H1 (cell line): ENCODE results near the gene FAT1. TPM values are rescaled to one million over a fixed set of nuclear protein-coding genes. Genes with fewer than 3 reads are reported as not detected.

Experiments
- CTCF ChIA-PET: fragments of 300-600 bp; sonication (Branson Sonifier 250); formaldehyde crosslinking; loops from one replicate; lab custom pipeline; 2021; ENCODE audit not compliant: partially characterized antibody; lab: Charles Lee
- POLR2A ChIA-PET: fragments of 300-600 bp; sonication (Branson Sonifier 250); formaldehyde crosslinking; loops from one replicate; lab custom pipeline; 2021; ENCODE audit warnings: inconsistent platforms; ENCODE audit not compliant: partially characterized antibody; lab: Charles Lee
- DNase-seq, 2 experiments: peaks; one replicate each; pipeline versions ENCODE4 v3.0.0 to v3.0.0-alpha.2; 2010 to 2022; ENCODE audit warnings: low spot score in 2 of 2, low read depth in 1 of 2, mixed read lengths in 1 of 2
- FAIRE-seq: peaks from 2 replicates; lab custom pipeline; 2011; peaks lifted over from hg19 to GRCh38; lab: Jason Lieb, UNC
- H2AFZ ChIP-seq: 2 replicates; pipeline ENCODE4 v1.8.1; 2012; ENCODE audit warnings: low read length, inconsistent platforms
- H2AK5ac ChIP-seq: 2 replicates; pipeline ENCODE4 v1.6.1; 2013; ENCODE audit warnings: low read depth, low read length
- H2BK120ac ChIP-seq: replicated peaks from 2 replicates; pipeline ENCODE3; 2013; ENCODE audit warnings: low read depth, low read length, inconsistent platforms
- H2BK12ac ChIP-seq: 2 replicates; pipeline ENCODE4 v1.6.1; 2013; ENCODE audit warnings: low read depth, low read length
- H2BK15ac ChIP-seq: 2 replicates; pipeline ENCODE4 v1.6.1; 2013; ENCODE audit warnings: low read length
- H2BK20ac ChIP-seq: 2 replicates; pipeline ENCODE4 v1.6.1; 2013; ENCODE audit warnings: low read length
- H2BK5ac ChIP-seq: 2 replicates; pipeline ENCODE4 v1.6.1; 2013; ENCODE audit warnings: low read depth, low read length
- H3K14ac ChIP-seq: 2 replicates; pipeline ENCODE4 v1.6.1; 2013; ENCODE audit warnings: inconsistent platforms; ENCODE audit not compliant: insufficient read length
- H3K18ac ChIP-seq: 2 replicates; pipeline ENCODE4 v1.6.1; 2013; ENCODE audit warnings: low read length; ENCODE audit errors: extremely low read depth
- H3K23ac ChIP-seq: 2 replicates; pipeline ENCODE4 v1.6.1; 2013; ENCODE audit warnings: inconsistent platforms; ENCODE audit not compliant: insufficient read length
- H3K23me2 ChIP-seq: 2 replicates; pipeline ENCODE4 v1.6.1; 2013; ENCODE audit warnings: low read depth, low read length
- H3K27ac ChIP-seq: 2 replicates; pipeline ENCODE4 v1.6.1; 2011; ENCODE audit warnings: low read depth, low read length, inconsistent platforms
- H3K27me3 ChIP-seq, 4 experiments: replicated peaks in 1 of 4; 1 replicate in 1 of 4; 2 replicates in 3 of 4; pipeline versions ENCODE4 v1.6.1 to v1.8.1; 2011 to 2013; ENCODE audit warnings: low read length in 3 of 4, mild to moderate bottlenecking in 3 of 4, inconsistent platforms in 2 of 4, mixed read lengths in 2 of 4, moderate library complexity in 1 of 4; ENCODE audit not compliant: control insufficient read depth in 3 of 4, insufficient read depth in 3 of 4; ENCODE audit errors: extremely low read depth in 1 of 4
- H3K36me3 ChIP-seq, 4 experiments: 2 replicates each; pipeline versions ENCODE4 v1.6.1 to v1.8.1; 2011 to 2013; ENCODE audit warnings: mild to moderate bottlenecking in 4 of 4, low read length in 3 of 4, moderate library complexity in 2 of 4, control low read depth in 1 of 4, inconsistent platforms in 1 of 4; ENCODE audit not compliant: insufficient read depth in 4 of 4, control insufficient read depth in 2 of 4
- H3K4ac ChIP-seq: replicated peaks from 2 replicates; pipeline ENCODE3; 2013; ENCODE audit warnings: low read length, low read depth, mixed read lengths, inconsistent platforms; ENCODE audit not compliant: insufficient read length
- H3K4me1 ChIP-seq, 4 experiments: replicated peaks in 1 of 4; 1 replicate in 1 of 4; 2 replicates in 3 of 4; pipeline versions ENCODE4 v1.6.1 to v1.8.1; 2011 to 2013; ENCODE audit warnings: low read length in 3 of 4, inconsistent platforms in 2 of 4, mixed read lengths in 1 of 4; ENCODE audit not compliant: insufficient read depth in 4 of 4, control insufficient read depth in 3 of 4
- H3K4me2 ChIP-seq, 2 experiments: 2 replicates each; pipeline versions ENCODE4 v1.6.1 to v1.8.1; 2011 to 2013; ENCODE audit warnings: low read depth in 2 of 2, low read length in 2 of 2, control low read depth in 1 of 2, inconsistent platforms in 1 of 2, mild to moderate bottlenecking in 1 of 2; ENCODE audit not compliant: insufficient read depth in 1 of 2
- H3K4me3 ChIP-seq, 4 experiments: fragments of 200-600, 300-600 bp in 1 of 4; sonication (generic), shearing (Covaris generic), sonication (Bioruptor Twin) in 1 of 4; 2 replicates each; pipeline versions ENCODE4 v1.5.1 to v1.8.1; 2011 to 2016; ENCODE audit warnings: low read length in 4 of 4, low read depth in 3 of 4, control low read depth in 2 of 4, inconsistent platforms in 2 of 4, mild to moderate bottlenecking in 2 of 4, mixed read lengths in 1 of 4, moderate library complexity in 1 of 4; ENCODE audit not compliant: insufficient read depth in 2 of 4; ENCODE audit errors: extremely low read depth in 1 of 4
- H3K56ac ChIP-seq: replicated peaks from 2 replicates; pipeline ENCODE3; 2013; ENCODE audit warnings: low read depth, mild to moderate bottlenecking, mixed read lengths, low read length, inconsistent platforms; ENCODE audit not compliant: insufficient read length
- H3K79me1 ChIP-seq: 2 replicates; pipeline ENCODE4 v1.6.1; 2013; ENCODE audit warnings: low read depth, low read length, control low read depth
- H3K79me2 ChIP-seq, 2 experiments: 2 replicates each; pipeline versions ENCODE4 v1.6.1 to v1.8.1; 2012 to 2013; ENCODE audit warnings: low read length in 2 of 2, mild to moderate bottlenecking in 2 of 2, inconsistent platforms in 1 of 2; ENCODE audit not compliant: insufficient read depth in 2 of 2, control insufficient read depth in 1 of 2
- H3K9ac ChIP-seq, 4 experiments: replicated peaks in 1 of 4; 1 replicate in 1 of 4; 2 replicates in 3 of 4; pipeline versions ENCODE4 v1.6.1 to v1.8.1; 2011 to 2013; ENCODE audit warnings: low read depth in 3 of 4, low read length in 3 of 4, control low read depth in 2 of 4, mild to moderate bottlenecking in 2 of 4, moderate library complexity in 2 of 4, inconsistent platforms in 1 of 4; ENCODE audit errors: extremely low read depth in 1 of 4
- H3K9me3 ChIP-seq, 2 experiments: 2 replicates each; pipeline versions ENCODE4 v1.6.1 to v1.8.1; 2012 to 2013; ENCODE audit warnings: mild to moderate bottlenecking in 2 of 2, moderate library complexity in 2 of 2, control low read depth in 1 of 2, inconsistent platforms in 1 of 2, low read depth in 1 of 2, low read length in 1 of 2, mixed read lengths in 1 of 2; ENCODE audit not compliant: insufficient read depth in 2 of 2
- H4K20me1 ChIP-seq, 2 experiments: replicated peaks in 1 of 2; 2 replicates each; pipeline versions ENCODE3 to v1.8.1; 2011 to 2013; ENCODE audit warnings: inconsistent platforms in 2 of 2, low read length in 2 of 2, mild to moderate bottlenecking in 1 of 2; ENCODE audit not compliant: insufficient read depth in 2 of 2, control insufficient read depth in 1 of 2
- H4K5ac ChIP-seq: 2 replicates; pipeline ENCODE4 v1.6.1; 2013; ENCODE audit warnings: low read length, low read depth, mixed read lengths, inconsistent platforms; ENCODE audit not compliant: insufficient read length
- H4K8ac ChIP-seq: 2 replicates; pipeline ENCODE4 v1.8.0; 2013; ENCODE audit warnings: mild to moderate bottlenecking, moderate library complexity, low read length, inconsistent platforms; ENCODE audit not compliant: insufficient read depth; ENCODE audit errors: extremely low read depth
- H4K91ac ChIP-seq: replicated peaks from 2 replicates; pipeline ENCODE3; 2013; ENCODE audit warnings: low read length, mixed read lengths, inconsistent platforms; ENCODE audit not compliant: insufficient read length
- ATF2 ChIP-seq: IDR thresholded peaks from 2 replicates; pipeline ENCODE4 v1.6.1; 2012; ENCODE audit warnings: low read length, inconsistent platforms
- BACH1 ChIP-seq: IDR thresholded peaks from 2 replicates; pipeline ENCODE4 v1.6.1; 2012; ENCODE audit warnings: low read length, improper control_type of control experiment
- CBX8 ChIP-seq: fragments of 300-800, 300-1000 bp; sonication (generic); IDR thresholded peaks from 2 replicates; pipeline ENCODE4 v1.7.1; 2016; ENCODE audit warnings: low read depth, low read length, borderline replicate concordance
- HDAC6 ChIP-seq: IDR thresholded peaks from one replicate; pipeline ENCODE4 v1.7.1; 2012; ENCODE audit warnings: low read depth, mild to moderate bottlenecking, inconsistent platforms, low read length, moderate library complexity
- POLR2A ChIP-seq, 2 experiments: IDR thresholded peaks; 1 replicate in 1 of 2; 2 replicates in 1 of 2; pipeline ENCODE4 v1.6.1; 2011; ENCODE audit warnings: low read depth in 2 of 2, low read length in 2 of 2, mild to moderate bottlenecking in 2 of 2; ENCODE audit errors: control extremely low read depth in 1 of 2
- RFX5 ChIP-seq: IDR thresholded peaks from 2 replicates; pipeline ENCODE4 v1.6.1; 2011; ENCODE audit warnings: low read depth, low read length, improper control_type of control experiment, borderline replicate concordance
- RNF2 ChIP-seq: fragments of 200-900, 300-1000 bp; sonication (generic); IDR thresholded peaks from 2 replicates; pipeline ENCODE4 v1.7.1; 2016; ENCODE audit warnings: borderline replicate concordance, low read depth, mild to moderate bottlenecking, antibody characterized with exemption, low read length; ENCODE audit not compliant: poor library complexity, severe bottlenecking; ENCODE audit errors: missing control alignments
- SP2 ChIP-seq: IDR thresholded peaks from 2 replicates; pipeline ENCODE4 v1.6.1; 2012; ENCODE audit warnings: mild to moderate bottlenecking, low read length, inconsistent platforms
- SRF ChIP-seq: IDR thresholded peaks from 2 replicates; pipeline ENCODE4 v1.6.1; 2011; ENCODE audit warnings: mild to moderate bottlenecking, low read depth, low read length, moderate library complexity
- TCF12 ChIP-seq: IDR thresholded peaks from 2 replicates; pipeline ENCODE4 v1.6.1; 2011; ENCODE audit warnings: low read depth, mild to moderate bottlenecking, low read length
- WGBS, 2 experiments: shearing (Covaris generic) in 1 of 2; methylation state at CpG; one replicate each; pipeline versions ENCODE4 v1.1.6 to v1.1.7; 2013 to 2015; ENCODE audit warnings: low lambda C conversion rate in 2 of 2, mixed read lengths in 2 of 2, inconsistent platforms in 1 of 2, low coverage in 1 of 2, missing lambda C conversion rate in 1 of 2; ENCODE audit not compliant: insufficient replicate concordance in 2 of 2, insufficient coverage in 1 of 2, insufficient read length in 1 of 2; ENCODE audit errors: extremely low coverage in 1 of 2, missing lambda C conversion rate in 1 of 2; 5-methylcytosine and 5-hydroxymethylcytosine counted together
- polyA plus RNA-seq, 7 experiments: library from polyadenylated mRNA; depleted of rRNA in 3 of 7; stranded (reverse) in 5 of 7; unstranded in 2 of 7; fragments of >200 nt in 5 of 7; fragments of 200-250 nt in 2 of 7; gene quantifications; 1 replicate in 5 of 7; 2 replicates in 1 of 7; 4 replicates in 1 of 7; pipeline versions ENCODE4 v1.2.1 to v1.2.3, GENCODE V29; 2011 to 2013; ENCODE audit warnings: missing spikeins in 2 of 7, mixed read lengths in 2 of 7
- total RNA-seq: library from RNA; stranded (reverse); fragmentation: NEBNext Ultra II Directional; extraction: Animal tissue kit (Norgen Biotek cat#: 25700); gene quantifications from 2 replicates; pipeline ENCODE4 v1.2.1, GENCODE V29; 2021

FAT1 gene
- total and polyA plus RNA-seq, 2 of the 8 experiments (the other 6 are each of a cell fraction or from before 2014, with no cell fraction given) = 94.4 to 137 TPM

GRCh38 chr4:186551849-186552248, 171.8 kb downstream of the FAT1 start:
- Histone ChIP-seq H2AK5ac (no peak overlapping the region), H3K4me2 (no peak overlapping the region), H4K20me1 (no peaks in the 10 kb centered on the region), H3K27ac (no peak overlapping the region), H3K36me3 (no peaks in the 10 kb centered on the region), H2BK120ac (no peak overlapping the region), H3K14ac (no peak overlapping the region), H2BK12ac (no peak overlapping the region), H2BK15ac (no peak overlapping the region), H3K9ac (no peak overlapping the region), H3K79me1 (no peaks in the 10 kb centered on the region; the same call in 1 of the 2 replicates), H3K56ac (no peak overlapping the region), H2BK20ac (no peak overlapping the region), H2BK5ac (no peak overlapping the region), H3K4ac (no peak overlapping the region), H3K4me1 (peaks cover 0 to 5% (median 0%) of the 10 kb centered on the region in 4 experiments; a peak in 2 of 7 replicates), H3K4me3 (no peak overlapping the region), H3K18ac (no peak overlapping the region), H4K91ac (no peak overlapping the region), H4K5ac (no peak overlapping the region), H3K9me3 (no peaks in the 10 kb centered on the region), H2AFZ (no peak overlapping the region), H3K27me3 (peaks cover 0 to 10% (median 5%) of the 10 kb centered on the region in 4 experiments; a peak in 5 of 7 replicates), H4K8ac (no peak overlapping the region), H3K23me2 (peaks cover 7% of the 10 kb centered on the region; the same call in 1 of the 2 replicates), H3K79me2 (no peaks in the 10 kb centered on the region), H3K23ac (no peak overlapping the region)
- ChIA-PET CTCF (interaction anchor here (2.0 to 3.0 kb wide), 2 partner anchors 36 to 257 kb away, joined by 5 to 11 read pairs; no protein-coding TSS in a partner anchor), POLR2A (no interaction called here)
- no peak for FAIRE-seq
- DNase-seq = no peak
- 87% methylated on average over 2 of the region's 2 CpGs; no CpG with 5 or more reads in 1 of the 2 experiments for WGBS, 2 experiments
- TF ChIP-seq RFX5 (no peak), ATF2 (no peak), POLR2A (IDR thresholded peaks at IDR 0.05; ENCODE audit: control extremely low read depth in 1 of 2, low read depth in 2 of 2, low read length in 2 of 2) (no peak), SRF (no peak), BACH1 (no peak), HDAC6 (no peak), TCF12 (no peak), SP2 (no peak), CBX8 (no peak), RNF2 (no peak)
